Skeletal muscle tissue (tissue), 4 donors: Measurements from ENCODE around the gene POLR3K. TPM values are rescaled to one million over a fixed set of nuclear protein-coding genes. Genes with fewer than 3 reads are reported as not detected.

Source experiments
- H3K27ac ChIP-seq: one replicate; pipeline ENCODE4 v1.7.0; 2013; ENCODE audit warnings: mild to moderate bottlenecking, low read depth, low read length, inconsistent platforms
- H3K27me3 ChIP-seq, 3 donors: one replicate each; pipeline ENCODE4 v1.7.0; 2013; ENCODE audit warnings: low read length in 3 of 3; ENCODE audit not compliant: control insufficient read depth in 3 of 3, insufficient read depth in 3 of 3
- H3K36me3 ChIP-seq, 3 donors: one replicate each; pipeline ENCODE4 v1.7.0; 2013; ENCODE audit warnings: low read length in 3 of 3; ENCODE audit not compliant: control insufficient read depth in 3 of 3, insufficient read depth in 3 of 3
- H3K4me1 ChIP-seq, 3 donors: one replicate each; pipeline ENCODE4 v1.7.0; 2013; ENCODE audit warnings: low read length in 3 of 3, mild to moderate bottlenecking in 3 of 3; ENCODE audit not compliant: control insufficient read depth in 3 of 3, insufficient read depth in 3 of 3
- H3K4me3 ChIP-seq, 3 donors: one replicate each; pipeline ENCODE4 v1.7.0; 2013; ENCODE audit warnings: low read length in 3 of 3
- H3K9ac ChIP-seq, 3 donors: one replicate each; pipeline ENCODE4 v1.7.0; 2013; ENCODE audit warnings: low read length in 3 of 3, mild to moderate bottlenecking in 3 of 3, moderate library complexity in 2 of 3, low read depth in 1 of 3
- H3K9me3 ChIP-seq, 3 donors: one replicate each; pipeline ENCODE4 v1.7.0; 2013; ENCODE audit warnings: low read length in 3 of 3; ENCODE audit not compliant: control insufficient read depth in 3 of 3
- total RNA-seq: library from RNA; depleted of rRNA; stranded (reverse); fragments of >200 nt; gene quantifications from one replicate; pipeline ENCODE4 v1.2.3, GENCODE V29; 2014
- donor health status: Osteomylitis.

Gene POLR3K
- total RNA-seq, 1 donor from 2014 or later, result 4.2 TPM

DNA sequence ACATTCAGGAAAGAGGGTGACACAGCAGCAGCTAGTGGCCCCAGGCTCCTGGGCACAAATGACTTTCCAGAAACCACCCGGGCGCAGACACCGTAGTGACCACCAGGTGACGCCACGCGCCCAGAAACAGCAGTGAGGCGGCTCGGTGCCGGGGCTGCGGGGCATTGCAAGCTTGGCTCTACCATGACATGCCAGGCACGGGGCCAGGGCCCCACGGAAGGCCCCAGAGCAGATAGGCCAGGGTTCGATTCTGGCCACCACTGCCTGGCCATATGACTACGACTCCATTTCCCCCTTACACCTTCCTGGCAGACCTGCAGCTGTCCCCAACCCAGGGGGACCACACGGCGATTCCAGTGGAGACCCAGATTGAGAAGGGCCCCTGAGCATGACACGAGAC, 12.3 kb upstream of the POLR3K start:
- Histone ChIP-seq H3K9ac (peak overlapping the region in 2 of 3 donors; percentile 27 to 57), H3K4me1 (peaks cover 58 to 78% (median 78%) of the 10 kb centered on the region in 3 donors), H3K4me3 (no peak overlapping the region), H3K27me3 (no peaks in the 10 kb centered on the region), H3K9me3 (no peaks in the 10 kb centered on the region), H3K36me3 (peaks cover 27 to 37% (median 33%) of the 10 kb centered on the region in 3 donors), H3K27ac (no peak overlapping the region)

DNA sequence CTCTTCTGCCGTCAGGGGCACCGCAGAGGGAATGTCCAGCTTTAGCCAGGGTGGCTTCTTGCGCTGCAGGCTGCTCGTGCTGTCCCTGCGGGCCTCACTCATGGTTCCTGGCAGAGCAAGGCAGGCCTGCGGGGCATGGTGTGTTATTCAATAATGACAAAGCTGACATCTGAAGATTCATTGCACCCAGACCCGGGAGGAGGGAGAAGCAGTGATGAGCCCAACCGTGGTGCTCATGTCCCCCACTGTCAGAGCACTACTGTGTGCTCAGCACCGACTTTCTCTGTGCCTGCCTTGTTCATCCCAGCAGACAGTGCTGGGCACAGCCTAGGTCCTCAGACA, 11.5 kb upstream of the POLR3K start:
- Histone ChIP-seq H3K4me1 (peaks cover 49 to 73% (median 70%) of the 10 kb centered on the region in 3 donors), H3K27ac (no peak overlapping the region)

DNA sequence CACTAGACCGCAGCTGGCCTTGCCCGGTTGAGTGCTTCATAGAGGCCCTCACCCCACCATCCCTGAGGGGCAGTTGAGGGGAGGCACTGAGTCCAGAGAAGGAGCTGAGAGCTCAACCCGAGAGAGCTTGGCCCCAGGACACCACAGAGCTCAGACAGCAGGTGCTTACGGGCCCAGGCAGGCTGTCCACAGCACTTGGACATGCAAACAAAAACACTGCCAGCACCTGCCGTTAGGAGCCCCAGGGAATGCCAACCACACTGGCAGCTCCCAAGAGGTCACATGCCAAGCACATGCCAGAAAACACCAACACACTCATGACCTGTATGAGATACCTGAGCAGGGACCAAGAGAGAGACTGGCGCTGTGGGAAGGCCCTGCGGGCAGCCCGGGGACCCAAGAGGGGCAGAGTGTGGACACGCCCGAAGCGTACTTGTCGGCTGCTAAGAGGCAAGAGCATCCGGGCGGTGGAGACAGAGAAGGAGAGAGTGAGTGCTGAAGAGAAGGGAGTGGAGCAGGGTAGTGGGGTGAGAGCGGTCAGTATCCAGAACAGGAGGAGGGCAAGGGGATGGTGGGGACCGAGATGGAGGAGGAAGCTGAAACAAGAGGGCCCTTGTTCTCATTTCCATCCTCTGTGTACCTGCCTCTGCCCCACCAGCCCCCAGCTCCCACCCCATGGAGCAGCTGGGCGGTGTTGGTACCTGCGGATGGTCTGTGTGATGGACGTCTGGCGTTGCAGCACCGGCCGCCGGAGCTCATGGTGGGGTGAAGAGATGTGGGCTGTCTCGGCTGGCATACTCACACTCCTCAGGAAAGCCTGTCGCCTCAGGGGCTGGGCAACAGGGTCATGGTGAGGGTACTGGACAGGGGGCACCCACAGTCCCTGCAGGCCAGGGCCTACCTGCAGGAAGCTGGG, 10.8 kb upstream of the POLR3K start:
- H3K36me3 ChIP-seq, result peaks cover 42 to 50% (median 47%) of the 10 kb centered on the region in 3 donors
- peaks cover 48 to 73% (median 69%) of the 10 kb centered on the region in 3 donors for H3K4me1 ChIP-seq
- no peak overlapping the region for H3K4me3 ChIP-seq
- peak overlapping the region; percentile 54 for H3K27ac ChIP-seq
- H3K27me3 ChIP-seq, result no peaks in the 10 kb centered on the region
- peak overlapping the region in 1 of 3 donors; percentile 62 for H3K9ac ChIP-seq
- H3K9me3 ChIP-seq, result no peaks in the 10 kb centered on the region

More for the DNA sequence above, 11.5 kb upstream of the POLR3K start:
- Histone ChIP-seq H3K9ac (peak overlapping the region in 1 of 3 donors; percentile 57), H3K27me3 (no peaks in the 10 kb centered on the region), H3K36me3 (peaks cover 36 to 44% (median 41%) of the 10 kb centered on the region in 3 donors), H3K4me3 (no peak overlapping the region), H3K9me3 (no peaks in the 10 kb centered on the region)

DNA sequence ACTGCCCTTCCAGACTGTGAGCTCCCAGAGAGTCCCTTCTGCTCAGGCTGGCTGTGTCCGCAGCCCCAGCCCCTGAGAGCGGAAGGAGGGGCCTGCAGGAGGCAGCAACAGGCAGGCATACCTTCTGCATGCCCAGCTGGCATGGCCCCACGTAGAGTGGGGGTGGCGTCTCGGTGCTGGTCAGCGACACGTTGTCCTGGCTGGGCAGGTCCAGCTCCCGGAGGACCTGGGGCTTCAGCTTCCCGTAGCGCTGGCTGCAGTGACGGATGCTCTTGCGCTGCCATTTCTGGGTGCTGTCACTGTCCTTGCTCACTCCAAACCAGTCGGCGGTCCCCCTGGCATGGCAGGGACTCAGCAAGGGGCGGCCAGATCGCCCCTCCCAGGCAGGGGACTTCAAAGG, 10.1 kb upstream of the POLR3K start:
- Histone ChIP-seq H3K4me1 (peaks cover 40 to 65% (median 61%) of the 10 kb centered on the region in 3 donors), H3K9me3 (no peaks in the 10 kb centered on the region), H3K27ac (peak overlapping the region; percentile 54), H3K9ac (peak overlapping the region in 1 of 3 donors; percentile 62), H3K27me3 (no peaks in the 10 kb centered on the region), H3K4me3 (no peak overlapping the region), H3K36me3 (peaks cover 50 to 58% (median 55%) of the 10 kb centered on the region in 3 donors)

DNA sequence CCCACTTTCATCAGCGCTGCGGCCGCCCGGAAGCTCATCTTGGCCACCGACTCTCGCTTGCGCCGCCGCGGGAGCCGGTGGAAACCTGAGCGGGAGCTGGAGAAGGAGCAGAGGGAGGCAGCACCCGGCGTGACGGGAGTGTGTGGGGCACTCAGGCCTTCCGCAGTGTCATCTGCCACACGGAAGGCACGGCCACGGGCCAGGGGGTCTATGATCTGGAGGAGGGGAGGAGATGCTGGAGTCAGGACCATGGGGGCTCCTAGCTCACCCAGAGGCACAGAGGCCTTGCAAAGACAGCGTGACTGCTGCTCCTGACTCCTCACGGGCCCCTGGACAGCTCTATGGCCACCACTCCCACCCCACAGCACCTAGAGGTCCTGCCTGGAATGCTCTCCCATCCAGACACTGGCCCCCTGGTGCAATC, 9.6 kb upstream of the POLR3K start:
- H3K9me3 ChIP-seq, result no peaks in the 10 kb centered on the region
- peaks cover 36 to 60% (median 57%) of the 10 kb centered on the region in 3 donors for H3K4me1 ChIP-seq
- no peak overlapping the region for H3K4me3 ChIP-seq
- H3K36me3 ChIP-seq, result peaks cover 55 to 63% (median 60%) of the 10 kb centered on the region in 3 donors
- no peak overlapping the region for H3K27ac ChIP-seq
- H3K9ac ChIP-seq, result peak overlapping the region in 1 of 3 donors; percentile 54
- no peaks in the 10 kb centered on the region for H3K27me3 ChIP-seq

DNA sequence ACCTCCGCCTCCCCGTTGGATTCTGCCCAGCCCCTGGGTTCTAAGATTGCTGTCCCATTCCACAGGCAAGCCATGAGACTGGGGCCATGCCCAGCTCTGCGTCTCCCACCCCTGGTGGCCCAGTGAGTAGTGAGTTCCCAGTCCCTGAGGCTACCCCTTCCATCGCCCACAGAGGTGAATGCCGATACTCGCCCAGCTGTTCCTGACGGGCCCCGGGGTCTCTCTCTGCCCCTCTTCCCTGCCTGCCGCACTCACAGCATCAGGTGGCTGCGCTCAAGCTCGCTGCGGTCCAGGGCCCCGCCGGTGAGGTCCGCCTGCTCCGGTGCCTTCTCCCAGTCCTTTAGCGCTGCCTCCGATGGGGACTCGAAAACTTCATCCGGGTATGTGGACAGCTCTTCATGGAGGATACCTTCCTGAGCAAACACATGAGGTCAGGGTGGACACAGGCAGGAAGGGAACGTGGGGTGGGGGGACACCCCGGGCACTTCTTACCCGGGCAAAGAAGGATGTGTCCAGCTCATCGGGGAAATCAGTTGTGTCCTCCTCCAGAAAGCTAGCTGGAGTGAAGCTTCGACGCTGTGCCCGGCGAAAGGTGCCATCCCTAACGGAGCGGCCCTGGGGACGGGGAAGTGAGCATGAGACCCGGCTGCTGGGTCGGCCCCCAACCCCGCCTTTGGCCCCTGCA, 9.0 kb upstream of the POLR3K start:
- H3K27ac ChIP-seq, result no peak overlapping the region
- no peaks in the 10 kb centered on the region for H3K27me3 ChIP-seq
- peaks cover 31 to 54% (median 51%) of the 10 kb centered on the region in 3 donors for H3K4me1 ChIP-seq
- H3K9me3 ChIP-seq, result no peaks in the 10 kb centered on the region
- no peak overlapping the region for H3K4me3 ChIP-seq
- H3K9ac ChIP-seq, result no peak overlapping the region
- H3K36me3 ChIP-seq, result peaks cover 59 to 68% (median 66%) of the 10 kb centered on the region in 3 donors

DNA sequence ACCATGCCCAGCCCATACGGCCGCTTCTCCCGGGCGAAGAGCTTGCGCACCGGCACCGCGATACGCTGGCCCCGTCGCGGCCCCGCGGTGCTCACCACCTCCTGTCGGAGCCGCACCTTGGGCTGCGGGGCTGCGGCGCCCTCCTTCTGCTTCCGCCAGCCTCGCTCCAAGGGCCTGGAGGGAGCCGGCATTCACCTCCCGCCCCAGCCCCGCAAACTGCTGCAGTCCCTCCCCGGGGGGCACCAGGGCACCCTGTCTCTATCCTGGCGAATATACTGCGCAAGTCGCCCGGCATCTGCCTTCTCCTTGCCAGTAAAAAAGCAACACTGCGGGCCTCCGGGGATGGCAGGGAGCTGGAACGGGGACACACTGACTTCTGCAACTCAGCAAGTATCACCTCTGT, 8.5 kb upstream of the POLR3K start:
- H3K9me3 ChIP-seq, result no peaks in the 10 kb centered on the region
- H3K4me3 ChIP-seq, result no peak overlapping the region
- peaks cover 26 to 49% (median 46%) of the 10 kb centered on the region in 3 donors for H3K4me1 ChIP-seq
- H3K27ac ChIP-seq, result no peak overlapping the region
- no peaks in the 10 kb centered on the region for H3K27me3 ChIP-seq
- peaks cover 64 to 74% (median 71%) of the 10 kb centered on the region in 3 donors for H3K36me3 ChIP-seq
- no peak overlapping the region for H3K9ac ChIP-seq

DNA sequence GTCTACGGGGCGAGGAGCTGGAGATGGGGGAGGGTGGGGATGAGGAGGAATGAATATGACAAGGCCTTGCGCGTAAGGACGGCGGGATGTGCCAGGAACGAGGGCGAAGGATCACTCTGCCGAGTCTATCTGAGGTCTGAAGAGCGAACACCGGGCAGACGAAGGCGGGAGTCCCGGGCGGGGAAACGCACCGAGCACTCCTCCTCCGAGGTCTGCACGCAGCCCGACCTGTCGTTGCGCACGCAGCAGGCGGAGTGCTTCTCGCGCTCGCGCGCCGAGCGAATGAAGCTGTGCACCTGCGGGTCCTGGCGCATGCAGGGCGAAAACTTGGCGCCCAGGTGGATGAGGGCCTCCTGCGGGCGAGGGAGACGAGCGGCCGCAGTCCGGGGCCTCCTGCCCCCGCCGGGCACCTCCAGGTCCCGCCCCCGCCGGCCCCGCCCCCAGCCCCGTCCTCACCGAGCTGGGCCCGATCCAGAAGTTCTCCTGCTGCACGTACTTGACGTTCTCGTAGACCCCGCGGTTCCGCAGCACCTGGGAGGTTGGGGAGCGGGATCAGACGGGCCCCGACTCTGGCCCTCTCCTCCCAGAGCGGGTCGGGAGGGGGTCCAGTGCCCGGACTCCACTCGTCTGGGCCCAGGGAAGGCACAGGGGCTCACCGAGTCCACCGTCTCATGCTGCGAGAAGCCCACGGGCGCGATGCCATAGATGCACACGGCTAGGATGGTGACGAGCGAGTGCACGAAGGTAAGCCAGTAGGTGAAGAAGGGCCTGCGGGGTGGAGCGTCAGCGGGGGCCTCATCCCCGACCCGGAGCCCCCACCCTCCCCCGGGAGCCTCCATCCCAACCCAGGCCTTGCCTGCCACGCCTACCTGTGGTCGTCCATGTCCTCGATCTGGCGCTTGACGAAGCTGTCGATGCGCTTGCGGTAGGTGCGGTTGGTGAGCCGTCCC, 7.8 kb upstream of the POLR3K start:
- H3K4me3 ChIP-seq, result no peak overlapping the region
- peaks cover 20 to 42% (median 39%) of the 10 kb centered on the region in 3 donors for H3K4me1 ChIP-seq
- no peak overlapping the region for H3K9ac ChIP-seq
- no peak overlapping the region for H3K27ac ChIP-seq
- peaks cover 71 to 81% (median 78%) of the 10 kb centered on the region in 3 donors for H3K36me3 ChIP-seq
- H3K27me3 ChIP-seq, result no peaks in the 10 kb centered on the region
- no peaks in the 10 kb centered on the region for H3K9me3 ChIP-seq

DNA sequence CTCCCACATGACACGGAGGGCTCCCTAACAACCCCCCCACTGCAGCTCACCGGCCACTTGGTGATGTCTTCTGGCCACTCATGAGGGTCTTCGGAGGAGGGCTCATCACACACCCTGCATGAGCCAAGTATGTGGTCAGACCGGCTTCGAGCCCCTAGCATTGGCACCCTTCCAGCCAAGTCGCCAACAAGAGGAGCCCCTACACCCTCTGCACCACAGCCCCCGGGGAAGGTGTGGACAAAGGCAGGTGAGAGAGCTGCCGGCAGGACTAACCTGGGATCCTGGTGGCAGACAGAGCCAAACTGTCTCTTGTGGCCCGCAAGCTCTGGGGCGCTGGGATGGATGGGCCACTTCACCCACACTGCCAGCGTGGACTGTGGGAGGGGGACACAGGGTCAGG, 6.8 kb upstream of the POLR3K start:
- Histone ChIP-seq H3K9me3 (no peaks in the 10 kb centered on the region), H3K4me1 (peaks cover 10 to 32% (median 28%) of the 10 kb centered on the region in 3 donors), H3K9ac (peak overlapping the region in 1 of 3 donors; percentile 28), H3K4me3 (no peak overlapping the region), H3K27ac (no peak overlapping the region), H3K36me3 (peaks cover 81 to 91% (median 88%) of the 10 kb centered on the region in 3 donors), H3K27me3 (no peaks in the 10 kb centered on the region)
